Fibroblast of mammary gland (primary cell): ENCODE measurements around the gene RAB33B.
"Not testable (repeated sequence)": the region's sequence is repeated elsewhere in the genome, so short reads cannot be mapped to it uniquely, and the experiment has no call there.

Experiments
- DNase-seq: peaks from one replicate; pipeline ENCODE4 v3.0.0-alpha.2; 2010; ENCODE audit warnings: low read depth
- H3K4me3 ChIP-seq: 2 replicates; pipeline ENCODE4 v1.5.1; 2011; ENCODE audit warnings: low read depth, mild to moderate bottlenecking, low read length, moderate library complexity; ENCODE audit not compliant: control insufficient read depth
- CTCF ChIP-seq: conservative IDR thresholded peaks from 2 replicates; pipeline ENCODE4 v1.5.1; 2011; ENCODE audit warnings: low read depth, low read length, inconsistent platforms; ENCODE audit not compliant: control insufficient read depth, insufficient read depth

RAB33B gene

GRCh38 chr4:139438141-139438540, 15.8 kb upstream of the RAB33B start:
- no peak overlapping the region for H3K4me3 ChIP-seq

GRCh38 chr4:139441029-139441428, 12.9 kb upstream of the RAB33B start:
- TF ChIP-seq CTCF = no peak
- no peak overlapping the region for H3K4me3 ChIP-seq
- no peak for DNase-seq

More at GRCh38 chr4:139438141-139438540, 15.8 kb upstream of the RAB33B start:
- no peak for TF ChIP-seq CTCF
- DNase-seq = no peak

GRCh38 chr4:139443661-139444060, 10.3 kb upstream of the RAB33B start:
- no peak for TF ChIP-seq CTCF
- DNase-seq = no peak
- no peak overlapping the region for H3K4me3 ChIP-seq

GRCh38 chr4:139444881-139445280, 9.0 kb upstream of the RAB33B start:
- not testable (repeated sequence) for H3K4me3 ChIP-seq, DNase-seq

GRCh38 chr4:139447078-139447477, 6.8 kb upstream of the RAB33B start:
- not testable (repeated sequence) for H3K4me3 ChIP-seq, DNase-seq

GRCh38 chr4:139450586-139450985, 3.3 kb upstream of the RAB33B start:
- TF ChIP-seq CTCF = no peak

GRCh38 chr4:139451997-139452396, 1.9 kb upstream of the RAB33B start:
- no peak for DNase-seq
- H3K4me3 ChIP-seq = no peak overlapping the region
- no peak for TF ChIP-seq CTCF

More at GRCh38 chr4:139450586-139450985, 3.3 kb upstream of the RAB33B start:
- no peak overlapping the region for H3K4me3 ChIP-seq
- peak; percentile 17 for DNase-seq

- peak overlapping the region; percentile 82 for H3K4me3 ChIP-seq
- peak; percentile 40 for TF ChIP-seq CTCF
- DNase-seq = no peak
Measured at GRCh38 chr4:139453041-139453370, 915 bp upstream of the RAB33B start.
